ENCODE results near the gene NMB. TPM values are rescaled to one million over a fixed set of nuclear protein-coding genes. Genes with fewer than 3 reads are reported as not detected.

The NMB gene
- total RNA-seq (3.1 and 3.6 TPM in 2 replicates), polyA plus RNA-seq (1.5 and 2.4 TPM in 2 replicates), polyA minus RNA-seq (ENCODE audit: low replicate concordance) (3.9 and 8.8 TPM in 2 replicates)
- 4.1 and 7.6 TPM in 2 replicates for polyA plus RNA-seq (2012)

GRCh38 chr15:84658080-84658787 is at the start of gene NMB:
TSS of gene NMB (minus strand) at chr15:84658199. CDS start at chr15:84658152, 47 bp downstream.
- peak within 1 kb of the TSS; percentile 28 for H3K27ac ChIP-seq (ENCODE audit: insufficient read depth, low read length)
- peak within 1 kb of the TSS; percentile 40 for H2AFZ ChIP-seq (ENCODE audit: low read length)
- H3K79me2 ChIP-seq (ENCODE audit: control insufficient read depth, insufficient read depth, low read length) = peaks cover 6% of the 10 kb centered on the region
- H3K27me3 ChIP-seq (ENCODE audit: control insufficient read depth, insufficient read depth, low read length) = no peaks in the 10 kb centered on the region
- peak within 1 kb of the TSS; percentile 63 for H3K9ac ChIP-seq (ENCODE audit: insufficient read depth, low read length)
- H3K4me2 ChIP-seq (ENCODE audit: extremely low read depth, insufficient read depth, low read length) = peak within 1 kb of the TSS; percentile 79
- H3K9me3 ChIP-seq (ENCODE audit: control insufficient read depth, insufficient read depth, low read depth, low read length) = no peaks in the 10 kb centered on the region
- DNase-seq (ENCODE audit: low read depth in 2 of 2) = peak; percentile 68 to 76
- no peaks in the 10 kb centered on the region for H4K20me1 ChIP-seq (ENCODE audit: control insufficient read depth, extremely low read depth, insufficient read depth, low read length)
- TF ChIP-seq CTCF (conservative IDR thresholded peaks at IDR 0.05 in 1 of 2, IDR thresholded peaks at IDR 0.05 in 1 of 2; ENCODE audit: low read depth in 1 of 2, low read length in 2 of 2) = peak; percentile 57 to 58
- no peak for TF ChIP-seq EZH2 (IDR thresholded peaks at IDR 0.05; ENCODE audit: low read length, missing control alignments)
- H3K4me3 ChIP-seq (replicated peaks in 1 of 4; ENCODE audit: control extremely low read depth in 1 of 4, insufficient read depth in 1 of 4, low read depth in 3 of 4, low read length in 4 of 4) = peak within 1 kb of the TSS; percentile 47 to 62 (median 58)
- H3K36me3 ChIP-seq (ENCODE audit: control insufficient read depth, insufficient read depth, low read length) = peaks cover 2% of the 10 kb centered on the region
- peaks cover 5% of the 10 kb centered on the region for H3K4me1 ChIP-seq (ENCODE audit: control insufficient read depth, extremely low read depth, insufficient read depth, low read length)

GRCh38 chr15:84703808-84704207 is 45.8 kb upstream of the NMB start:
- Histone ChIP-seq H3K4me3 (replicated peaks in 1 of 4; ENCODE audit: control extremely low read depth in 1 of 4, insufficient read depth in 1 of 4, low read depth in 3 of 4, low read length in 4 of 4) (no peak overlapping the region), H3K36me3 (ENCODE audit: control insufficient read depth, insufficient read depth, low read length) (no peaks in the 10 kb centered on the region), H3K9ac (ENCODE audit: insufficient read depth, low read length) (no peak overlapping the region), H3K4me2 (ENCODE audit: extremely low read depth, insufficient read depth, low read length) (no peak overlapping the region), H3K9me3 (ENCODE audit: control insufficient read depth, insufficient read depth, low read depth, low read length) (no peaks in the 10 kb centered on the region), H2AFZ (ENCODE audit: low read length) (no peak overlapping the region), H3K27ac (ENCODE audit: insufficient read depth, low read length) (no peak overlapping the region), H3K4me1 (ENCODE audit: control insufficient read depth, extremely low read depth, insufficient read depth, low read length) (no peaks in the 10 kb centered on the region), H3K27me3 (ENCODE audit: control insufficient read depth, insufficient read depth, low read length) (no peaks in the 10 kb centered on the region), H3K79me2 (ENCODE audit: control insufficient read depth, insufficient read depth, low read length) (peaks cover 81% of the 10 kb centered on the region), H4K20me1 (ENCODE audit: control insufficient read depth, extremely low read depth, insufficient read depth, low read length) (no peaks in the 10 kb centered on the region)
- no peak for DNase-seq (ENCODE audit: low read depth in 2 of 2)
- no peak for TF ChIP-seq EZH2 (IDR thresholded peaks at IDR 0.05; ENCODE audit: low read length, missing control alignments)

GRCh38 chr15:84702961-84703482 is 45.0 kb upstream of the NMB start:
- no peak overlapping the region for H3K4me2 ChIP-seq (ENCODE audit: extremely low read depth, insufficient read depth, low read length)
- peaks cover 84% of the 10 kb centered on the region for H3K79me2 ChIP-seq (ENCODE audit: control insufficient read depth, insufficient read depth, low read length)
- no peak overlapping the region for H2AFZ ChIP-seq (ENCODE audit: low read length)
- no peaks in the 10 kb centered on the region for H3K9me3 ChIP-seq (ENCODE audit: control insufficient read depth, insufficient read depth, low read depth, low read length)
- no peaks in the 10 kb centered on the region for H3K36me3 ChIP-seq (ENCODE audit: control insufficient read depth, insufficient read depth, low read length)
- no peaks in the 10 kb centered on the region for H3K27me3 ChIP-seq (ENCODE audit: control insufficient read depth, insufficient read depth, low read length)
- no peak overlapping the region for H3K9ac ChIP-seq (ENCODE audit: insufficient read depth, low read length)
- no peaks in the 10 kb centered on the region for H3K4me1 ChIP-seq (ENCODE audit: control insufficient read depth, extremely low read depth, insufficient read depth, low read length)
- H4K20me1 ChIP-seq (ENCODE audit: control insufficient read depth, extremely low read depth, insufficient read depth, low read length) = no peaks in the 10 kb centered on the region
- TF ChIP-seq CTCF (conservative IDR thresholded peaks at IDR 0.05 in 1 of 2, IDR thresholded peaks at IDR 0.05 in 1 of 2; ENCODE audit: low read depth in 1 of 2, low read length in 2 of 2) (no peak), EZH2 (IDR thresholded peaks at IDR 0.05; ENCODE audit: low read length, missing control alignments) (no peak)
- no peak overlapping the region for H3K27ac ChIP-seq (ENCODE audit: insufficient read depth, low read length)
- peak; percentile 56 to 76 for DNase-seq (ENCODE audit: low read depth in 2 of 2)
- no peak overlapping the region for H3K4me3 ChIP-seq (replicated peaks in 1 of 4; ENCODE audit: control extremely low read depth in 1 of 4, insufficient read depth in 1 of 4, low read depth in 3 of 4, low read length in 4 of 4)

All from fibroblast of lung (primary cell).